K562 (cell line): ENCODE measurements around the gene KCNN3. TPM values are rescaled to one million over a fixed set of nuclear protein-coding genes. Genes with fewer than 3 reads are reported as not detected.

Source experiments
- ATAC-seq: fragments of 200-7000 bp; cut with Tn5 transposase; 3 replicates; pipeline ENCODE4 v1.9.1; 2020; ENCODE audit warnings: moderate library complexity
- BruUV-seq: library from RNA; stranded (reverse); fragments of 400-500 nt; replicated peaks from 2 replicates; lab custom pipeline; 2021; lab: Mats Ljungman, UMichigan
- CTCF ChIA-PET: fragments of 300-600 bp; formaldehyde crosslinking; extraction: SDS; loops from one replicate; lab custom pipeline; 2021; ENCODE audit warnings: low intra/inter-chr PET ratio; lab: Yijun Ruan, JAX
- POLR2A ChIA-PET: fragments of 300-600, 350-650 bp; sonication (Branson Sonifier 250); formaldehyde crosslinking; extraction: SDS; loops from one replicate; lab custom pipeline; 2021; ENCODE audit warnings: antibody characterized with exemption, inconsistent platforms; lab: Yijun Ruan, JAX
- DNase-seq, 4 experiments: peaks; one replicate each; pipeline versions ENCODE4 v3.0.0 to v3.0.0-alpha.2; 2011 to 2018; ENCODE audit warnings: low spot score in 3 of 4, mixed read lengths in 3 of 4; ENCODE audit errors: extremely low read depth in 1 of 4
- FAIRE-seq: peaks from 2 replicates; lab custom pipeline; 2011; peaks lifted over from hg19 to GRCh38; lab: Jason Lieb, UNC
- H2AFZ ChIP-seq: 2 replicates; pipeline ENCODE4 v1.6.0; 2011; ENCODE audit warnings: low read depth, low read length, control low read depth, inconsistent platforms
- H3K27ac ChIP-seq: fragments of 200-600 bp; 3 replicates; pipeline ENCODE4 v1.8.0; 2011; ENCODE audit warnings: low read depth, mild to moderate bottlenecking, control low read depth, inconsistent platforms, low read length, moderate library complexity, mixed read lengths; ENCODE audit errors: extremely low read depth
- H3K27me3 ChIP-seq, 2 experiments: fragments of 300-600 bp in 1 of 2; 2 replicates in 1 of 2; 3 replicates in 1 of 2; pipeline versions ENCODE4 v1.6.0 to v1.8.0; 2011; ENCODE audit warnings: inconsistent platforms in 2 of 2, low read length in 2 of 2, mild to moderate bottlenecking in 1 of 2, mixed read lengths in 1 of 2, moderate library complexity in 1 of 2; ENCODE audit not compliant: control insufficient read depth in 2 of 2, insufficient read depth in 2 of 2
- H3K36me3 ChIP-seq: fragments of 300-600 bp; 3 replicates; pipeline ENCODE4 v1.8.0; 2011; ENCODE audit warnings: mild to moderate bottlenecking, low read length, inconsistent platforms; ENCODE audit not compliant: control insufficient read depth, insufficient read depth
- H3K4me1 ChIP-seq, 2 experiments: fragments of 200-600 bp in 1 of 2; replicated peaks in 1 of 2; 2 replicates in 1 of 2; 3 replicates in 1 of 2; pipeline versions ENCODE4 v1.5.1 to v1.8.0; 2011; ENCODE audit warnings: inconsistent platforms in 2 of 2, low read length in 2 of 2, mild to moderate bottlenecking in 1 of 2, mixed read lengths in 1 of 2, moderate library complexity in 1 of 2; ENCODE audit not compliant: control insufficient read depth in 2 of 2, insufficient read depth in 2 of 2
- H3K4me2 ChIP-seq: 2 replicates; pipeline ENCODE4 v1.6.1; 2011; ENCODE audit warnings: low read length, control low read depth, inconsistent platforms, mixed read lengths; ENCODE audit not compliant: insufficient read depth
- H3K4me3 ChIP-seq: fragments of 200-600 bp; sonication (generic), shearing (Covaris generic); 2 replicates; pipeline ENCODE4 v1.5.1; 2016; ENCODE audit warnings: control low read depth, inconsistent platforms
- H3K79me2 ChIP-seq: fragments of 200-600 bp; 3 replicates; pipeline ENCODE4 v1.8.0; 2011; ENCODE audit warnings: low read length, inconsistent platforms; ENCODE audit not compliant: control insufficient read depth, insufficient read depth
- H3K9ac ChIP-seq, 2 experiments: 2 replicates each; pipeline versions ENCODE4 v1.6.0 to v1.6.1; 2011; ENCODE audit warnings: low read depth in 2 of 2, low read length in 2 of 2, control low read depth in 1 of 2, inconsistent platforms in 1 of 2, mild to moderate bottlenecking in 1 of 2, mixed read lengths in 1 of 2; ENCODE audit not compliant: insufficient read depth in 1 of 2
- H3K9me1 ChIP-seq: one replicate; pipeline ENCODE4 v1.6.0; 2011; ENCODE audit warnings: inconsistent platforms, mild to moderate bottlenecking, low read length, moderate library complexity; ENCODE audit not compliant: control insufficient read depth, insufficient read depth
- H3K9me3 ChIP-seq: replicated peaks from 2 replicates; pipeline ENCODE4 v1.5.1; 2011; ENCODE audit warnings: low read depth, low read length, inconsistent platforms; ENCODE audit not compliant: control insufficient read depth, insufficient read depth
- H4K20me1 ChIP-seq: replicated peaks from 2 replicates; pipeline ENCODE4 v1.6.1; 2011; ENCODE audit warnings: low read length, inconsistent platforms, mixed read lengths; ENCODE audit not compliant: control insufficient read depth, insufficient read depth
- ARID1B ChIP-seq: fragments of 450-650 bp; IDR thresholded peaks from 2 replicates; pipeline ENCODE4 v1.6.1; 2016; ENCODE audit warnings: antibody characterized with exemption, mild to moderate bottlenecking, inconsistent platforms
- ATF3 ChIP-seq, 2 experiments: fragments of 450-650 bp in 1 of 2; sonication (generic) in 1 of 2; formaldehyde crosslinking in 1 of 2; IDR thresholded peaks in 1 of 2; conservative IDR thresholded peaks in 1 of 2; 2 replicates each; pipeline versions ENCODE4 v1.6.1 to v1.8.1; 2016 to 2023; ENCODE audit warnings: mild to moderate bottlenecking in 2 of 2, moderate library complexity in 2 of 2, inconsistent platforms in 1 of 2, missing genetic modification reagents in 1 of 2
- CBFA2T3 ChIP-seq: fragments of 450-650 bp; IDR thresholded peaks from 2 replicates; pipeline ENCODE4 v1.6.1; 2017
- CBX8 ChIP-seq: fragments of 200-600 bp; sonication (generic); IDR thresholded peaks from 2 replicates; pipeline ENCODE4 v1.6.1; 2012; ENCODE audit warnings: borderline replicate concordance, mixed run types, low read depth, mild to moderate bottlenecking, moderate library complexity, mixed read lengths, low read length, control low read depth, inconsistent platforms; ENCODE audit not compliant: poor library complexity, severe bottlenecking; ENCODE audit errors: extremely low read depth
- CTCF ChIP-seq, 3 experiments: IDR thresholded peaks in 2 of 3; conservative IDR thresholded peaks in 1 of 3; 2 replicates each; pipeline ENCODE4 v1.5.1; 2011 to 2012; ENCODE audit warnings: low read length in 3 of 3, mild to moderate bottlenecking in 3 of 3, control low read depth in 2 of 3, improper control_type of control experiment in 1 of 3, inconsistent platforms in 1 of 3, low read depth in 1 of 3, mixed read lengths in 1 of 3, moderate library complexity in 1 of 3; ENCODE audit not compliant: insufficient read depth in 2 of 3
- DPF2 ChIP-seq: fragments of 450-650 bp; IDR thresholded peaks from 2 replicates; pipeline ENCODE4 v1.6.1; 2016
- E2F3 ChIP-seq: fragments of 250-450 bp; sonication (Bioruptor Pico); IDR thresholded peaks from 2 replicates; pipeline ENCODE4 v1.4.0; 2020; ENCODE audit warnings: mild to moderate bottlenecking
- ELF1 ChIP-seq: fragments of 200-800 bp; sonication (Bioruptor generic); IDR thresholded peaks from 2 replicates; pipeline ENCODE4 v1.6.1; 2016; ENCODE audit warnings: missing genetic modification characterization, missing compliant biosample characterization
- FOSL1 ChIP-seq: fragments of 200-800 bp; sonication (Bioruptor generic); conservative IDR thresholded peaks from 2 replicates; pipeline ENCODE4 v1.6.1; 2016; ENCODE audit warnings: missing genetic modification characterization, missing compliant biosample characterization
- MAFK ChIP-seq: IDR thresholded peaks from 2 replicates; pipeline ENCODE4 v1.6.1; 2011; ENCODE audit warnings: low read length, improper control_type of control experiment
- MED1 ChIP-seq: sonication (generic); formaldehyde crosslinking; IDR thresholded peaks from 2 replicates; pipeline ENCODE4 v1.8.1; 2023; ENCODE audit warnings: missing genetic modification reagents, borderline replicate concordance
- NUFIP1 ChIP-seq: fragments of 450-650 bp; IDR thresholded peaks from 2 replicates; pipeline ENCODE4 v1.6.1; 2018; ENCODE audit not compliant: partially characterized antibody
- SRF ChIP-seq, 2 experiments: fragments of 250-450, 450-650 bp in 1 of 2; sonication (Bioruptor Pico) in 1 of 2; sonication (generic) in 1 of 2; formaldehyde crosslinking; IDR thresholded peaks; 2 replicates each; pipeline versions ENCODE4 v1.5.0 to v1.5.1; 2020 to 2022; ENCODE audit warnings: mild to moderate bottlenecking in 1 of 2, missing genetic modification reagents in 1 of 2
- STAT5A ChIP-seq: IDR thresholded peaks from 2 replicates; pipeline ENCODE4 v1.6.1; 2012; ENCODE audit warnings: low read length, inconsistent platforms, borderline replicate concordance
- TCF3 ChIP-seq: sonication (generic); formaldehyde crosslinking; IDR thresholded peaks from 2 replicates; pipeline ENCODE4 v1.4.0; 2020; ENCODE audit warnings: mild to moderate bottlenecking, missing genetic modification reagents
- WGBS: fragments of 100-300 bp; shearing (Covaris generic); methylation state at CpG from one replicate; pipeline ENCODE4 v1.1.6; 2016; ENCODE audit warnings: low coverage, mixed read lengths; ENCODE audit not compliant: insufficient coverage; ENCODE audit errors: missing lambda C conversion rate; 5-methylcytosine and 5-hydroxymethylcytosine counted together
- in situ Hi-C: fragments of 300-500 bp; cut with MboI; formaldehyde crosslinking; loops from 4 replicates; pipeline ENCODE4 v1.15.0; 2018; ENCODE audit warnings: inconsistent platforms, mixed read lengths
- intact Hi-C: fragments of 100-400 bp; cut with micrococcal nuclease; formaldehyde crosslinking; loops from 2 replicates; pipeline ENCODE4 v1.14.2; 2022
- polyA plus RNA-seq, 8 experiments: library from polyadenylated mRNA; depleted of rRNA in 4 of 8; stranded (reverse) in 5 of 8; unstranded in 3 of 8; fragments of >200 nt; fragmentation: Nextera tagmentation in 2 of 8; fragmentation: Illumina TruSeq in 1 of 8; extraction: Ambion mirVana in 2 of 8; extraction: Trizol in 1 of 8; gene quantifications; 2 replicates each; pipeline versions ENCODE4 v1.2.1 to v1.2.3, GENCODE V29; 2011 to 2014; ENCODE audit warnings: inconsistent platforms in 1 of 8, missing spikeins in 1 of 8
- total RNA-seq, 7 experiments: library from RNA; depleted of rRNA in 6 of 7; stranded (reverse); fragments of >200 nt in 6 of 7; fragmentation: Illumina TruSeq in 2 of 7; extraction: Trizol in 2 of 7; gene quantifications; 2 replicates each; pipeline versions ENCODE4 v1.2.1 to v1.2.3, GENCODE V29; 2011 to 2021; ENCODE audit warnings: low replicate concordance in 1 of 7
- TF ChIP-seq, protein P1 (sequence below): fragments of 250-450 bp; sonication (Bioruptor Pico); IDR thresholded peaks from 2 replicates; pipeline ENCODE4 v1.5.0; 2021

Gene KCNN3
- total and polyA plus RNA-seq, 9 of the 15 experiments (the other 6 are each of a cell fraction or from before 2014, with no cell fraction given) = 0.02 to 0.03 TPM; not detected in 7

- DNase-seq = peak in 2 of 4 experiments; percentile 71
- 28% methylated on average over 14 of the region's 14 CpGs for WGBS
- POLR2A ChIA-PET = interaction anchor here (0.6 to 2.0 kb wide), 12 partner anchors 8 to 204 kb away, joined by 3 to 7 read pairs (median 4); no protein-coding TSS in a partner anchor
- no peaks in the 10 kb centered on the region for H3K9me3 ChIP-seq
- no peak overlapping the region for H2AFZ ChIP-seq
- H3K4me1 ChIP-seq = peaks cover 49 to 56% of the 10 kb centered on the region in 2 experiments
- no peaks in the 10 kb centered on the region for H4K20me1 ChIP-seq
- CTCF ChIA-PET = no interaction called here
- no peaks in the 10 kb centered on the region for H3K36me3 ChIP-seq
- H3K79me2 ChIP-seq = no peaks in the 10 kb centered on the region
- ATAC-seq = peak; percentile 50
- no peaks in the 10 kb centered on the region for H3K9me1 ChIP-seq
- no peak overlapping the region for H3K27ac ChIP-seq
- no TSS peak for BruUV-seq
- H3K9ac ChIP-seq = peak overlapping the region in 1 of 2 experiments; percentile 62; a peak in 2 of 4 replicates
- peak overlapping the region; percentile 2; the same call in 1 of the 2 replicates for H3K4me2 ChIP-seq
- H3K4me3 ChIP-seq = no peak overlapping the region
- in situ Hi-C loops = no loop called here
- peaks cover 17 to 18% of the 10 kb centered on the region in 2 experiments; a peak in 4 of 5 replicates for H3K27me3 ChIP-seq
- intact Hi-C loops = no loop called here
- peak; percentile 74 for FAIRE-seq
- TF ChIP-seq CBFA2T3 (peak; percentile 49), MAFK (peak; percentile 11; the same call in 1 of the 2 replicates), ATF3 (IDR thresholded peaks at IDR 0.05) (0 out of 2 replicates have a peak, but pooled peaks have one; percentile 13), ATF3 (CRISPR knock-in tag; conservative IDR thresholded peaks at IDR 0.05) (no peak), ARID1B (peak; percentile 66), ELF1 (0 out of 2 replicates have a peak, but pooled peaks have one; percentile 48), STAT5A (no peak), CTCF (IDR thresholded peaks at IDR 0.05 in 2 of 3, conservative IDR thresholded peaks at IDR 0.05 in 1 of 3; ENCODE audit: insufficient read depth in 2 of 3, low read depth in 1 of 3, low read length in 3 of 3) (no peak), SRF (CRISPR knock-in tag; IDR thresholded peaks at IDR 0.05) (no peak), MED1 (no peak), DPF2 (0 out of 2 replicates have a peak, but pooled peaks have one; percentile 46), CBX8 (no peak), FOSL1 (tag) (0 out of 2 replicates have a peak, but pooled peaks have one; percentile 15), NUFIP1 (no peak), E2F3 (CRISPR knock-in tag) (no peak), TCF3 (CRISPR knock-in tag) (peak; percentile 64)
- TF ChIP-seq, protein P1, sequence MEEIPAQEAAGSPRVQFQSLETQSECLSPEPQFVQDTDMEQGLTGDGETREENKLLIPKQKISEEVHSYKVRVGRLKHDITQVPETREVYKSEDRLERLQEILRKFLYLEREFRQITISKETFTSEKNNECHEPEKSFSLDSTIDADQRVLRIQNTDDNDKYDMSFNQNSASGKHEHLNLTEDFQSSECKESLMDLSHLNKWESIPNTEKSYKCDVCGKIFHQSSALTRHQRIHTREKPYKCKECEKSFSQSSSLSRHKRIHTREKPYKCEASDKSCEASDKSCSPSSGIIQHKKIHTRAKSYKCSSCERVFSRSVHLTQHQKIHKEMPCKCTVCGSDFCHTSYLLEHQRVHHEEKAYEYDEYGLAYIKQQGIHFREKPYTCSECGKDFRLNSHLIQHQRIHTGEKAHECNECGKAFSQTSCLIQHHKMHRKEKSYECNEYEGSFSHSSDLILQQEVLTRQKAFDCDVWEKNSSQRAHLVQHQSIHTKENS (CRISPR knock-in tag) = no peak
These were observed 3.6 kb downstream of the KCNN3 start for GRCh38 chr1:154866257-154867063.
